Smooth muscle cell (in vitro differentiated cells): ENCODE measurements around the gene UIMC1. TPM values are rescaled to one million over a fixed set of nuclear protein-coding genes. Genes with fewer than 3 reads are reported as not detected.

Source experiments
- DNase-seq: peaks from one replicate; lab custom pipeline; 2025; ENCODE audit not compliant: unreplicated experiment; lab: John Stamatoyannopoulos, UW
- H2AFZ ChIP-seq: fragments of 200-600 bp; sonication (generic); 2 replicates; pipeline ENCODE4 v1.6.0; 2016; ENCODE audit warnings: antibody characterized with exemption, low read depth, mild to moderate bottlenecking
- H3F3A ChIP-seq: fragments of 200-600 bp; sonication (generic); 2 replicates; pipeline ENCODE4 v1.6.0; 2017; ENCODE audit warnings: antibody characterized with exemption, low read depth
- H3K27ac ChIP-seq: fragments of 200-600 bp; sonication (generic); 2 replicates; pipeline ENCODE4 v1.5.1; 2016; ENCODE audit warnings: low read depth, mild to moderate bottlenecking
- H3K27me3 ChIP-seq: fragments of 200-600 bp; sonication (generic); 2 replicates; pipeline ENCODE4 v1.6.1; 2016; ENCODE audit warnings: low read depth, mild to moderate bottlenecking
- H3K36me3 ChIP-seq: fragments of 200-600 bp; sonication (generic); 2 replicates; pipeline ENCODE4 v1.5.1; 2016; ENCODE audit warnings: low read depth
- H3K4me1 ChIP-seq: fragments of 200-600 bp; sonication (generic); 2 replicates; pipeline ENCODE4 v1.5.1; 2016; ENCODE audit warnings: low read depth
- H3K4me2 ChIP-seq: fragments of 200-600 bp; sonication (generic); 2 replicates; pipeline ENCODE4 v1.6.0; 2016; ENCODE audit warnings: mild to moderate bottlenecking
- H3K4me3 ChIP-seq: fragments of 200-600 bp; sonication (generic); 2 replicates; pipeline ENCODE4 v1.5.1; 2016; ENCODE audit warnings: mild to moderate bottlenecking
- H3K79me2 ChIP-seq: fragments of 200-600 bp; sonication (generic); 2 replicates; pipeline ENCODE4 v1.6.0; 2016; ENCODE audit warnings: low read depth, mild to moderate bottlenecking
- H3K9ac ChIP-seq: fragments of 200-600 bp; sonication (generic); 2 replicates; pipeline ENCODE4 v1.6.0; 2016; ENCODE audit warnings: low read depth
- H3K9me3 ChIP-seq: fragments of 200-600 bp; sonication (generic); replicated peaks from 2 replicates; pipeline ENCODE4 v1.5.1; 2016; ENCODE audit warnings: low read depth
- H4K20me1 ChIP-seq: fragments of 200-600 bp; sonication (generic); 2 replicates; pipeline ENCODE4 v1.6.0; 2016; ENCODE audit warnings: low read depth
- CTCF ChIP-seq: fragments of 200-600 bp; sonication (generic); IDR thresholded peaks from 2 replicates; pipeline ENCODE4 v1.5.1; 2017; ENCODE audit warnings: borderline replicate concordance, mild to moderate bottlenecking, antibody characterized with exemption; ENCODE audit not compliant: insufficient read depth, poor library complexity, severe bottlenecking
- WGBS: methylation state at CpG from one replicate; pipeline ENCODE4 v1.1.7; 2016; ENCODE audit warnings: low lambda C conversion rate; 5-methylcytosine and 5-hydroxymethylcytosine counted together
- polyA plus RNA-seq: library from polyadenylated mRNA; unstranded; fragments of >200 nt; fragmentation: Nextera tagmentation; extraction: Ambion mirVana; gene quantifications from 2 replicates; pipeline ENCODE4 v1.2.1, GENCODE V29; 2016
- total RNA-seq: library from RNA; depleted of rRNA; stranded (reverse); fragments of >200 nt; gene quantifications from 2 replicates; pipeline ENCODE4 v1.2.3, GENCODE V29; 2014

The UIMC1 gene
- total and polyA plus RNA-seq, 2 experiments from 2014 or later, result 12.1 to 19.9 TPM

GRCh38 chr5:176865964-176866363, 140.6 kb downstream of the UIMC1 start:
- no peak overlapping the region for H3K4me2 ChIP-seq
- no peak overlapping the region for H2AFZ ChIP-seq
- no peaks in the 10 kb centered on the region for H3K36me3 ChIP-seq
- H3K9ac ChIP-seq, result no peak overlapping the region
- no peak for DNase-seq
- peaks cover 34% of the 10 kb centered on the region for H3K4me1 ChIP-seq
- H3K27ac ChIP-seq, result no peak overlapping the region
- peaks cover 42% of the 10 kb centered on the region for H3K27me3 ChIP-seq
- H3K79me2 ChIP-seq, result no peaks in the 10 kb centered on the region
- no peak overlapping the region for H3K4me3 ChIP-seq
- no peaks in the 10 kb centered on the region for H3F3A ChIP-seq
- 84% methylated on average over 7 of the region's 7 CpGs for WGBS
- TF ChIP-seq CTCF, result no peak
- H3K9me3 ChIP-seq, result no peaks in the 10 kb centered on the region
- no peaks in the 10 kb centered on the region for H4K20me1 ChIP-seq

GRCh38 chr5:176864755-176865154, 141.8 kb downstream of the UIMC1 start:
- TF ChIP-seq CTCF, result no peak
- no peaks in the 10 kb centered on the region for H3K79me2 ChIP-seq
- no peak overlapping the region for H2AFZ ChIP-seq
- H3K9ac ChIP-seq, result no peak overlapping the region
- no peak for DNase-seq
- WGBS, result 95% methylated on average over 8 of the region's 8 CpGs
- peaks cover 34% of the 10 kb centered on the region for H3K4me1 ChIP-seq
- H3K9me3 ChIP-seq, result no peaks in the 10 kb centered on the region
- no peak overlapping the region for H3K27ac ChIP-seq
- no peaks in the 10 kb centered on the region for H3F3A ChIP-seq
- no peak overlapping the region for H3K4me3 ChIP-seq
- H3K27me3 ChIP-seq, result peaks cover 42% of the 10 kb centered on the region
- H3K4me2 ChIP-seq, result no peak overlapping the region
- no peaks in the 10 kb centered on the region for H3K36me3 ChIP-seq
- H4K20me1 ChIP-seq, result no peaks in the 10 kb centered on the region

GRCh38 chr5:176863765-176864098, 142.8 kb downstream of the UIMC1 start:
- no peak for DNase-seq
- no peaks in the 10 kb centered on the region for H3F3A ChIP-seq
- H3K4me3 ChIP-seq, result no peak overlapping the region
- peaks cover 34% of the 10 kb centered on the region for H3K4me1 ChIP-seq
- H3K9ac ChIP-seq, result no peak overlapping the region
- no peaks in the 10 kb centered on the region for H3K9me3 ChIP-seq
- no peaks in the 10 kb centered on the region for H3K36me3 ChIP-seq
- H2AFZ ChIP-seq, result no peak overlapping the region
- no peak overlapping the region for H3K4me2 ChIP-seq
- H4K20me1 ChIP-seq, result no peaks in the 10 kb centered on the region
- H3K79me2 ChIP-seq, result no peaks in the 10 kb centered on the region
- WGBS, result 68% methylated on average over 5 of the region's 5 CpGs
- peaks cover 42% of the 10 kb centered on the region for H3K27me3 ChIP-seq
- no peak overlapping the region for H3K27ac ChIP-seq
- TF ChIP-seq CTCF, result no peak

- TF ChIP-seq CTCF, result no peak
- H3K27me3 ChIP-seq, result peaks cover 45% of the 10 kb centered on the region
Observed at GRCh38 chr5:176863041-176863764, 143.4 kb downstream of the UIMC1 start.

More at GRCh38 chr5:176863041-176863764, 143.4 kb downstream of the UIMC1 start:
- H2AFZ ChIP-seq, result no peak overlapping the region
- no peaks in the 10 kb centered on the region for H3K79me2 ChIP-seq
- no peak overlapping the region for H3K9ac ChIP-seq
- no peak overlapping the region for H3K4me2 ChIP-seq
- H3K4me3 ChIP-seq, result no peak overlapping the region
- no peak for DNase-seq
- no peaks in the 10 kb centered on the region for H4K20me1 ChIP-seq
- no peaks in the 10 kb centered on the region for H3K9me3 ChIP-seq
- no peak overlapping the region for H3K27ac ChIP-seq
- no peaks in the 10 kb centered on the region for H3K36me3 ChIP-seq
- WGBS, result 60% methylated on average over 13 of the region's 15 CpGs
- no peaks in the 10 kb centered on the region for H3F3A ChIP-seq
- peaks cover 30% of the 10 kb centered on the region for H3K4me1 ChIP-seq
